NCI-H2227 treated with DMSO at 0.1 percent for 48 hours (cell line): Measurements from ENCODE around the gene GRAMD4.

Experiments used
- DNase-seq: peaks from one replicate; lab custom pipeline; 2025; lab: John Stamatoyannopoulos, UW

The GRAMD4 gene

GRCh38 chr22:46673205-46673604 lies 53.0 kb downstream of the GRAMD4 start:
- no peak for DNase-seq

GRCh38 chr22:46673662-46674236 lies 53.6 kb downstream of the GRAMD4 start:
- DNase-seq, result no peak

- DNase-seq, result no peak
Measured at GRCh38 chr22:46674367-46674781, 54.2 kb downstream of the GRAMD4 start.

- DNase-seq, result no peak
Measured at GRCh38 chr22:46674906-46675305, 54.7 kb downstream of the GRAMD4 start.

DNA sequence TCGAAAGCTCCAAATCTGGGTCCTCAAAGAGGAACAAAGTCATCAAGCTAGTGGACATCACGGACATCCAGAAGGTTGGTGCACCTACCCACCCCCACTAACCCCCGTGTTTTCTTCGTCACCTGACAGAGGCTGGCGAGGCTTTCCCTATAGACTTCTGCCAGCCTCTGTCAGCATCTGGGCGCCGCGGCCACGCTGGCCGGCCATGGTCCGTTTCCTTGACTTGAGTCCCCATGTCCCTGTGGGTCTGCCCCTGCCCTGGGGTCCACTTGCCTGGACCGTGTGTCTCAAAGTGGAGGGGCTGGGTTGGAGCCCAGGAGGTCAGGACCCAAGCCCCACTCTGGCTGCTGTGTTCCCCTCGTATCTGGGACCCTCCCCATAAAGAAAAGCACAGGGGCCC lies 55.3 kb downstream of the GRAMD4 start:
- DNase-seq, result no peak

- DNase-seq, result no peak
Measured at GRCh38 chr22:46675938-46676337, 55.8 kb downstream of the GRAMD4 start.

DNA sequence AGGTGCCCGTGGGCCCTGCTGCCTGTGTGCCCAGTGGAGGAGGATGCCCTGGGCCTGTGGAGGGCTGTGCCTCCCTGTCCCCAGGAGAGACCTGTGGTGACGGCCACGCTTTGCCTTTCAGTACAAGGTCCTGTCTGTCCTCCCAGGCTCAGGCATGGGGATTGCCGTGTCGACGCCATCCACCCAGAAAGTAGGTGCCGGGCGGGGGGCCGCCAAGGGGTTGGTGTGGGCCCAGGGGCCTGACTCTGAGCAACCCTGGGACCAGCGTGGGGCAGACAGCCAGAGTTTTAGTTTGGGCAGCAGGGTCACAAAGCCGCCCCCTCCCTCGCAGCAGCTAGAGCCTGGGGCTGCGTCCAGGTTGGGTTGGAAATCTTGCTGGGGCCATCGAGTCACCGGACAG lies 56.3 kb downstream of the GRAMD4 start:
- no peak for DNase-seq

- no peak for DNase-seq
Measured at GRCh38 chr22:46676881-46677280, 56.7 kb downstream of the GRAMD4 start.

GRCh38 chr22:46677323-46678002 lies 57.3 kb downstream of the GRAMD4 start:
- DNase-seq, result no peak

DNA sequence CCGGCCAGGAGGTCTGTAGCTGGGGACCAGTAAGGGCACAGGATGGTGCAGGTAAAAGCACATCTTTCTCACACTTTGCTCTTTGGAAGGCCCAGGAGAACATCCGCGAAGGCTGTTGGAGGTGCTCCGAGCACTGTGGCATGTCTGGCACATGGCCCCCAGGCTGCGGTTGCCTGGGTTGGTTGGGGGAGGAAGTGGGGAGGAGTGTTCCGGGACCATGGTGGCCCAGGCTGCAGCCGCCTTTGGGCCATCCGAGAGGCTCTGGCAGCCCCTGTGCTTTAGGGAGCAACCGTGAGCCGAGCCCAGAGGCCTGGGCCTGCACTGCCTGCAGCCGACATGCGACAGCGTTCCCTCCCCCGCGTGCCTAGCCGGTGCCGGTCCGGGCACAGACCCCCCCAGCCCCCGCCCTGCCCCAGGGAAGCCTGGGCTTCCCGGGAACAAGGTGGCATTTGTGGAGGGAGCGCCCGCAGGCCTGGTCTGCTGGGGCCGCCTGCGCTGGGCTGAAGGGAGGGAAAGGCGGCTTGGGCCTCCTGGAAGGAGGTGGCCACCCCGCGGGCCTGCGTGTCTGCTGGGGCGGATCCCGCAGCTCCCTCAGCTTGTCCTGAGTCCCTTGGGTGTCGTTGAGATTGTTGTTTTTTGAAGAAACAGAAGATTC lies 57.9 kb downstream of the GRAMD4 start:
- DNase-seq, result no peak

- DNase-seq, result no peak
Measured at GRCh38 chr22:46678785-46679700, 58.9 kb downstream of the GRAMD4 start.

- no peak for DNase-seq
Measured at GRCh38 chr22:46679706-46680269, 59.6 kb downstream of the GRAMD4 start.

GRCh38 chr22:46681010-46681409 lies 60.8 kb downstream of the GRAMD4 start:
- DNase-seq, result no peak

- no peak for DNase-seq
Measured at GRCh38 chr22:46682011-46682731, 62.0 kb downstream of the GRAMD4 start.

DNA sequence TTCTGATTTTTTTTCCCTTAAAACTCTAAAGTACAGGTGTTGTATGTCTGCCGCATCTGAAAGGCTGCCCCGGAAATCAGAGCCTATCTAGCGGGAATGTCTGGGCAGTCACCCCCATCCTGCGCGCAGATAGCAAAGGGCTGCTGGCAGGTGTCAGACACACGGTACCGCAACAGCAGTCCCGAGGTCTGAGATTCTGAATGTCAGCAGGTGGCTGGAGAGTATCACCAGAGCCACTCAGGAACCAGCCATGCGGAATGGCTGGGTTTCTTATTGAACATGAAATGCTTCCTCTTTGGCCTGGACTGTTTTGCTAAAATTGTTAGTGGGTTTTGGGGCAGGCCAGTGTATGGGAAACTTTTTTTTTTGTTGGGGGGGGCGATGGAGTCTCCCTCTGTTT lies 64.5 kb downstream of the GRAMD4 start:
- DNase-seq, result no peak

GRCh38 chr22:46686221-46687047 lies 66.2 kb downstream of the GRAMD4 start:
- no peak for DNase-seq

- DNase-seq, result no peak
Measured at GRCh38 chr22:46687048-46687444, 66.9 kb downstream of the GRAMD4 start.

- DNase-seq, result no peak
Measured at GRCh38 chr22:46687460-46687859, 67.3 kb downstream of the GRAMD4 start.

DNA sequence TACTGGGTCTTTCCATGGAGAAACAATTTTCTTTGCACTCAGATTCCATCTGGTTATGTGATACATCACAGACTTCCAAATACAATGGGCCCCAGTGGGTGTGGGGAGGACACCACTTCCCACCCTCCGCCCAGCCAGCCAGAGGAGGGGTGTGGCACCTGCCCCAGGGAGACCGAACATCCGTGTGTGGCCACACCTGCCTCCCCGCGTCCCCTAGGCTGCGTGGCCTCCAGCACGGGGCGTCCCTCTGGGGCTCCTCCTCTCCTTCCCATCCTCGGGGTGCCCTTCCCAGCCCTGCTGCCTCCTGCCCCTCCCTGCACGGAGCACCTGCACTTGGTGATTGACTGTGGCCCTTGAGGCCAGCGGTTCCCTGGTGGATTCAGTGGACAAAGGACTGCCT lies 68.8 kb downstream of the GRAMD4 start:
- DNase-seq, result no peak

DNA sequence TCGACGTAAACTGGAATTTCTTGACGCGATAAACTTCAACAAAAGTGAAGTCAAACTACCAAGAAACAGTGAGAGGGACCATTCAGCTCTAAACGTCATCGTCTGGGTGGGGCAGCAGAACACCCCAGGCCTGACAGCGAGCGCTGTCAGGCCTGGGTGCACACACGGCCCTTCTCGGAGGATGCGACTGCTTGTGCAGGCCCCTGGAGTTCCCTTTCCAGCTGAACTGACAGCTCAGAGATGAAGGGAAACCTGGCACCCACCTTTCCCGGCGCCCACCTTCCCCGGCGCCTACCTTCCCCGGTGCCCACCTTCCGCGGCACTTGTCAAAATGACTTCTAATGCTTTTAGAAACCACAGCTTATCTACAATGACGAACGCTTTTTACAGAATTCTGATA lies 70.0 kb downstream of the GRAMD4 start:
- DNase-seq, result no peak

- DNase-seq, result no peak
Measured at GRCh38 chr22:46691571-46691970, 71.4 kb downstream of the GRAMD4 start.
